GM23338 (cell line): ENCODE data around the gene SIRT7.

ENCODE experiments used
- ETS1 ChIP-seq: IDR thresholded peaks from 2 replicates; pipeline ENCODE4 v1.6.1; 2016; ENCODE audit warnings: antibody characterized with exemption
- EZH2phosphoT487 ChIP-seq: fragments of 200-600 bp; sonication (generic); IDR thresholded peaks from one replicate; pipeline ENCODE4 v1.8.1; 2018; ENCODE audit warnings: antibody characterized with exemption; ENCODE audit not compliant: unreplicated experiment
- NANOG ChIP-seq: IDR thresholded peaks from 2 replicates; pipeline ENCODE4 v1.6.1; 2016; ENCODE audit warnings: antibody characterized with exemption, borderline replicate concordance
- POLR2AphosphoS5 ChIP-seq: IDR thresholded peaks from 2 replicates; pipeline ENCODE4 v1.6.1; 2016; ENCODE audit warnings: antibody characterized with exemption, low read depth
- STAT1 ChIP-seq: IDR thresholded peaks from one replicate; pipeline ENCODE4 v1.6.1; 2016; ENCODE audit warnings: antibody characterized with exemption; ENCODE audit not compliant: unreplicated experiment
- TF ChIP-seq, protein P1 (sequence below), 2 experiments: fragments of 200-600 bp in 1 of 2; sonication (generic) in 1 of 2; conservative IDR thresholded peaks; 2 replicates each; pipeline versions ENCODE4 v1.5.1 to v1.6.1; 2016 to 2017; ENCODE audit warnings: antibody characterized with exemption in 2 of 2, low read depth in 2 of 2, mild to moderate bottlenecking in 2 of 2, moderate library complexity in 1 of 2

GRCh38 chr17:81961087-81961511, 43.1 kb upstream of the SIRT7 start, which contains the start of gene NOTUM:
- TF ChIP-seq EZH2phosphoT487 (no peak), POLR2AphosphoS5 (no peak), ETS1 (no peak), NANOG (no peak), STAT1 (no peak)
- TF ChIP-seq, protein P1, sequence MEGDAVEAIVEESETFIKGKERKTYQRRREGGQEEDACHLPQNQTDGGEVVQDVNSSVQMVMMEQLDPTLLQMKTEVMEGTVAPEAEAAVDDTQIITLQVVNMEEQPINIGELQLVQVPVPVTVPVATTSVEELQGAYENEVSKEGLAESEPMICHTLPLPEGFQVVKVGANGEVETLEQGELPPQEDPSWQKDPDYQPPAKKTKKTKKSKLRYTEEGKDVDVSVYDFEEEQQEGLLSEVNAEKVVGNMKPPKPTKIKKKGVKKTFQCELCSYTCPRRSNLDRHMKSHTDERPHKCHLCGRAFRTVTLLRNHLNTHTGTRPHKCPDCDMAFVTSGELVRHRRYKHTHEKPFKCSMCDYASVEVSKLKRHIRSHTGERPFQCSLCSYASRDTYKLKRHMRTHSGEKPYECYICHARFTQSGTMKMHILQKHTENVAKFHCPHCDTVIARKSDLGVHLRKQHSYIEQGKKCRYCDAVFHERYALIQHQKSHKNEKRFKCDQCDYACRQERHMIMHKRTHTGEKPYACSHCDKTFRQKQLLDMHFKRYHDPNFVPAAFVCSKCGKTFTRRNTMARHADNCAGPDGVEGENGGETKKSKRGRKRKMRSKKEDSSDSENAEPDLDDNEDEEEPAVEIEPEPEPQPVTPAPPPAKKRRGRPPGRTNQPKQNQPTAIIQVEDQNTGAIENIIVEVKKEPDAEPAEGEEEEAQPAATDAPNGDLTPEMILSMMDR (conservative IDR thresholded peaks at IDR 0.05; ENCODE audit: low read depth in 2 of 2): peak in 1 of 2 experiments; percentile 30; a peak in 1 of 4 replicates
